ENCODE data around the gene LRFN2. TPM values are rescaled to one million over a fixed set of nuclear protein-coding genes. Genes with fewer than 3 reads are reported as not detected.

LRFN2 gene
- total RNA-seq, 1 donor from 2014 or later, result not detected

GRCh38 chr6:40585223-40585622 lies 1.9 kb downstream of the LRFN2 start:
- no peak for DNase-seq (ENCODE audit: extremely low spot score in 2 of 2)
- intact Hi-C loops (cut with DNase I), result no loop called here

GRCh38 chr6:40584741-40585140 lies 2.4 kb downstream of the LRFN2 start:
- no peak for DNase-seq (ENCODE audit: extremely low spot score in 2 of 2)
- Histone ChIP-seq H3K9me3 (no peaks in the 10 kb centered on the region), H3K27me3 (no peaks in the 10 kb centered on the region), H3K4me3 (no peak overlapping the region), H3K4me1 (peaks cover 13% of the 10 kb centered on the region), H3K27ac (no peak overlapping the region), H3K36me3 (no peaks in the 10 kb centered on the region)
- intact Hi-C loops (cut with DNase I), result no loop called here
- no peak for TF ChIP-seq POLR2A (IDR thresholded peaks at IDR 0.05)
- TF ChIP-seq, protein P1, sequence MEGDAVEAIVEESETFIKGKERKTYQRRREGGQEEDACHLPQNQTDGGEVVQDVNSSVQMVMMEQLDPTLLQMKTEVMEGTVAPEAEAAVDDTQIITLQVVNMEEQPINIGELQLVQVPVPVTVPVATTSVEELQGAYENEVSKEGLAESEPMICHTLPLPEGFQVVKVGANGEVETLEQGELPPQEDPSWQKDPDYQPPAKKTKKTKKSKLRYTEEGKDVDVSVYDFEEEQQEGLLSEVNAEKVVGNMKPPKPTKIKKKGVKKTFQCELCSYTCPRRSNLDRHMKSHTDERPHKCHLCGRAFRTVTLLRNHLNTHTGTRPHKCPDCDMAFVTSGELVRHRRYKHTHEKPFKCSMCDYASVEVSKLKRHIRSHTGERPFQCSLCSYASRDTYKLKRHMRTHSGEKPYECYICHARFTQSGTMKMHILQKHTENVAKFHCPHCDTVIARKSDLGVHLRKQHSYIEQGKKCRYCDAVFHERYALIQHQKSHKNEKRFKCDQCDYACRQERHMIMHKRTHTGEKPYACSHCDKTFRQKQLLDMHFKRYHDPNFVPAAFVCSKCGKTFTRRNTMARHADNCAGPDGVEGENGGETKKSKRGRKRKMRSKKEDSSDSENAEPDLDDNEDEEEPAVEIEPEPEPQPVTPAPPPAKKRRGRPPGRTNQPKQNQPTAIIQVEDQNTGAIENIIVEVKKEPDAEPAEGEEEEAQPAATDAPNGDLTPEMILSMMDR (IDR thresholded peaks at IDR 0.05), result no peak
- no peak for TF ChIP-seq POLR2AphosphoS5 (IDR thresholded peaks at IDR 0.05; ENCODE audit: insufficient read depth in 1 of 2, low read depth in 1 of 2)

More at GRCh38 chr6:40585223-40585622, 1.9 kb downstream of the LRFN2 start:
- Histone ChIP-seq H3K27ac (no peak overlapping the region), H3K27me3 (no peaks in the 10 kb centered on the region), H3K36me3 (no peaks in the 10 kb centered on the region), H3K4me1 (peaks cover 13% of the 10 kb centered on the region), H3K9me3 (no peaks in the 10 kb centered on the region), H3K4me3 (no peak overlapping the region)
- TF ChIP-seq POLR2A (IDR thresholded peaks at IDR 0.05), result no peak
- no peak for TF ChIP-seq POLR2AphosphoS5 (IDR thresholded peaks at IDR 0.05; ENCODE audit: insufficient read depth in 1 of 2, low read depth in 1 of 2)
- TF ChIP-seq, protein P1 (IDR thresholded peaks at IDR 0.05), result no peak

DNA sequence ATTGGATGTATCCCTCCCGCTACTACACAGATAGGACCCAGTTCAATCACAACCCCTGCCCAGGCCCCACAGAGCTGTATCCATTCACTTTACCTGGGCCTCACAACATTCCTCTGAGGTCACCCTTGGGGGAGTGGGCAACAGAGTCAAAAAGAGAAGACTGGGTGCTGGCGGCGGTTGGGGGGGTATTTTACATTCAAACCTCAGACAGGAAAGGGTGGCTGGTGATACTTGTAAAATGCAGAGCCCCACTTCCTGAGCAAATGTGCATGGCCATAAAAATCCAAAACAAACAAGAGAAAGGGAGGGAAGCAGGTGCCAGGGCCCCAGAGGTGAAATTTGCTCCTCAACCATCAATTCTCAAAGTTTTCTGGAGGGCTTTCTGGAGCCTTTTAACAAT lies 3.5 kb downstream of the LRFN2 start:
- intact Hi-C loops (cut with DNase I), result no loop called here
- Histone ChIP-seq H3K9me3 (no peaks in the 10 kb centered on the region), H3K36me3 (no peaks in the 10 kb centered on the region), H3K27me3 (no peaks in the 10 kb centered on the region), H3K27ac (no peak overlapping the region), H3K4me1 (peaks cover 13% of the 10 kb centered on the region), H3K4me3 (no peak overlapping the region)
- TF ChIP-seq, protein P1 (IDR thresholded peaks at IDR 0.05), result no peak
- no peak for TF ChIP-seq POLR2AphosphoS5 (IDR thresholded peaks at IDR 0.05; ENCODE audit: insufficient read depth in 1 of 2, low read depth in 1 of 2)
- no peak for TF ChIP-seq POLR2A (IDR thresholded peaks at IDR 0.05)
- no peak for DNase-seq (ENCODE audit: extremely low spot score in 2 of 2)

- TF ChIP-seq POLR2A (IDR thresholded peaks at IDR 0.05) (no peak), POLR2AphosphoS5 (IDR thresholded peaks at IDR 0.05; ENCODE audit: insufficient read depth in 1 of 2, low read depth in 1 of 2) (no peak)
- TF ChIP-seq, protein P1 (IDR thresholded peaks at IDR 0.05), result no peak
- H3K27me3 ChIP-seq, result no peaks in the 10 kb centered on the region
- intact Hi-C loops (cut with DNase I), result no loop called here
- no peaks in the 10 kb centered on the region for H3K36me3 ChIP-seq
- peaks cover 13% of the 10 kb centered on the region for H3K4me1 ChIP-seq
- H3K9me3 ChIP-seq, result no peaks in the 10 kb centered on the region
- H3K27ac ChIP-seq, result no peak overlapping the region
- DNase-seq (ENCODE audit: extremely low spot score in 2 of 2), result no peak
- H3K4me3 ChIP-seq, result no peak overlapping the region
Measured at GRCh38 chr6:40582892-40583291, 4.3 kb downstream of the LRFN2 start.

- H3K9me3 ChIP-seq, result no peaks in the 10 kb centered on the region
- DNase-seq (ENCODE audit: extremely low spot score in 2 of 2), result no peak
- H3K4me3 ChIP-seq, result no peak overlapping the region
- no peaks in the 10 kb centered on the region for H3K4me1 ChIP-seq
- no peaks in the 10 kb centered on the region for H3K36me3 ChIP-seq
- TF ChIP-seq, protein P1 (IDR thresholded peaks at IDR 0.05), result no peak
- TF ChIP-seq POLR2A (IDR thresholded peaks at IDR 0.05), result no peak
- TF ChIP-seq POLR2AphosphoS5 (IDR thresholded peaks at IDR 0.05; ENCODE audit: insufficient read depth in 1 of 2, low read depth in 1 of 2), result no peak
- H3K27me3 ChIP-seq, result no peaks in the 10 kb centered on the region
- intact Hi-C loops (cut with DNase I), result no loop called here
- H3K27ac ChIP-seq, result no peak overlapping the region
Measured at GRCh38 chr6:40579101-40579500, 8.1 kb downstream of the LRFN2 start.
